OCI-LY7 (cell line): Measurements from ENCODE around the gene ELF2. TPM values are rescaled to one million over a fixed set of nuclear protein-coding genes. Genes with fewer than 3 reads are reported as not detected.
"Not testable (repeated sequence)": the region's sequence is repeated elsewhere in the genome, so short reads cannot be mapped to it uniquely, and the experiment has no call there.

Experiments used
- BruUV-seq: library from RNA; stranded (reverse); fragments of 400-500 nt; replicated peaks from 2 replicates; lab custom pipeline; 2021; lab: Mats Ljungman, UMichigan
- CTCF ChIA-PET: fragments of 300-600 bp; sonication (Branson Sonifier 250); formaldehyde crosslinking; loops from one replicate; lab custom pipeline; 2022; ENCODE audit warnings: antibody characterized with exemption; ENCODE audit not compliant: unreplicated experiment; lab: Charles Lee
- POLR2A ChIA-PET: fragments of 300-600 bp; sonication (Branson Sonifier 250); formaldehyde crosslinking; loops from one replicate; lab custom pipeline; 2022; ENCODE audit warnings: antibody characterized with exemption; lab: Charles Lee
- DNase-seq: peaks from one replicate; pipeline ENCODE4 v3.0.0-alpha.2; 2015; ENCODE audit warnings: low spot score
- H2AFZ ChIP-seq: fragments of 200-600 bp; sonication (generic), shearing (Covaris generic); 2 replicates; pipeline ENCODE4 v1.6.1; 2014; ENCODE audit warnings: mild to moderate bottlenecking, antibody characterized with exemption, low read length, moderate library complexity
- H3K27ac ChIP-seq: fragments of 200-600 bp; sonication (generic); 2 replicates; pipeline ENCODE4 v1.5.1; 2014; ENCODE audit warnings: mixed run types, low read depth, mild to moderate bottlenecking, moderate library complexity, low read length, inconsistent platforms; ENCODE audit not compliant: poor library complexity, severe bottlenecking
- H3K36me3 ChIP-seq: fragments of 200-600 bp; sonication (generic); 2 replicates; pipeline ENCODE4 v1.6.1; 2014; ENCODE audit warnings: mild to moderate bottlenecking, antibody characterized with exemption, low read length, moderate library complexity, mixed read lengths; ENCODE audit not compliant: insufficient read depth
- H3K4me1 ChIP-seq: fragments of 200-600 bp; sonication (generic); 2 replicates; pipeline ENCODE4 v1.5.1; 2014; ENCODE audit warnings: mild to moderate bottlenecking, low read length; ENCODE audit not compliant: insufficient read depth, poor library complexity, severe bottlenecking
- H3K4me2 ChIP-seq: fragments of 200-600 bp; sonication (generic); 2 replicates; pipeline ENCODE4 v1.6.1; 2014; ENCODE audit warnings: mild to moderate bottlenecking, low read length
- H3K4me3 ChIP-seq: fragments of 200-600 bp; sonication (generic); 2 replicates; pipeline ENCODE4 v1.5.1; 2014; ENCODE audit warnings: mild to moderate bottlenecking, low read depth, low read length; ENCODE audit not compliant: poor library complexity, severe bottlenecking
- H3K79me2 ChIP-seq: fragments of 200-600 bp; sonication (generic); 2 replicates; pipeline ENCODE4 v1.6.1; 2016; ENCODE audit warnings: low read depth, mild to moderate bottlenecking, low read length, moderate library complexity, mixed read lengths; ENCODE audit not compliant: insufficient read depth
- H3K9me2 ChIP-seq: fragments of 200-600 bp; sonication (generic); 2 replicates; pipeline ENCODE4 v1.6.1; 2016; ENCODE audit warnings: mild to moderate bottlenecking, low read length, mixed read lengths; ENCODE audit not compliant: insufficient read depth
- H3K9me3 ChIP-seq: fragments of 200-600 bp; sonication (generic); 2 replicates; pipeline ENCODE4 v1.6.1; 2014; ENCODE audit warnings: mild to moderate bottlenecking, mixed run types, low read length, mixed read lengths
- H4K20me1 ChIP-seq: fragments of 200-600 bp; sonication (generic); 2 replicates; pipeline ENCODE4 v1.6.1; 2014; ENCODE audit warnings: mild to moderate bottlenecking, antibody characterized with exemption, low read length, moderate library complexity, mixed read lengths; ENCODE audit not compliant: insufficient read depth
- EZH2phosphoT487 ChIP-seq: fragments of 200-600 bp; sonication (generic); IDR thresholded peaks from 2 replicates; pipeline ENCODE4 v1.6.1; 2018; ENCODE audit warnings: low read depth, borderline replicate concordance, mild to moderate bottlenecking, mixed run types, antibody characterized with exemption, low read length, moderate library complexity, mixed read lengths
- intact Hi-C: fragments of 100-400 bp; cut with micrococcal nuclease; formaldehyde crosslinking; loops from one replicate; pipeline ENCODE4 v1.10.0; 2022; ENCODE audit not compliant: unreplicated experiment
- total RNA-seq, 2 experiments: library from RNA; depleted of rRNA in 1 of 2; stranded (reverse); fragments of >200 nt in 1 of 2; shearing (Covaris generic) in 1 of 2; gene quantifications; 2 replicates each; pipeline ENCODE4 v1.2.3, GENCODE V29; 2014 to 2022
- TF ChIP-seq, protein P1 (sequence below): fragments of 200-600 bp; sonication (generic); conservative IDR thresholded peaks from 2 replicates; pipeline ENCODE4 v1.5.1; 2014; ENCODE audit warnings: mild to moderate bottlenecking, antibody characterized with exemption, low read length, moderate library complexity, mixed read lengths

Gene ELF2
- total RNA-seq, 2 experiments from 2014 or later = 49.6 to 57.0 TPM

DNA sequence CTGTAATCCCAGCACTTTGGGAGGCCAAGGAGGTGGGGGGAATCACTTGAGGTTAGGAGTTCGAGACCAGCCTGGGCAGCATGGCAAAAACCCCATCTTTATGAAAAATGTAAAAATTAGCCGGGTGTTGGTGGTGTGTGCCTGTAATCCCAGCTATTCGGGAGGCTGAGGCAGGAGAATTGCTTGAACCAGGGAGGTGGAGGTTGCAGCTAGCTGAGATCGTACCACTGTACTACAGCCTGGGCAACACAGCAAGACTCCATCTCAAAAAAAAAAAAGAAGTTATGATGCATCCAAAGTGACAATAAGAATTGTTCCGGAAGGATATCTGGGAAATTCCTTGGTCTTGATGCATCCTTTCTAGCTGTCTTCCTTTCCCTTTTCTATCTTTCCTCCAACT lies 154.2 kb downstream of the ELF2 start:
- H3K9me2 ChIP-seq = no peaks in the 10 kb centered on the region
- no peak for DNase-seq
- TF ChIP-seq, protein P1, sequence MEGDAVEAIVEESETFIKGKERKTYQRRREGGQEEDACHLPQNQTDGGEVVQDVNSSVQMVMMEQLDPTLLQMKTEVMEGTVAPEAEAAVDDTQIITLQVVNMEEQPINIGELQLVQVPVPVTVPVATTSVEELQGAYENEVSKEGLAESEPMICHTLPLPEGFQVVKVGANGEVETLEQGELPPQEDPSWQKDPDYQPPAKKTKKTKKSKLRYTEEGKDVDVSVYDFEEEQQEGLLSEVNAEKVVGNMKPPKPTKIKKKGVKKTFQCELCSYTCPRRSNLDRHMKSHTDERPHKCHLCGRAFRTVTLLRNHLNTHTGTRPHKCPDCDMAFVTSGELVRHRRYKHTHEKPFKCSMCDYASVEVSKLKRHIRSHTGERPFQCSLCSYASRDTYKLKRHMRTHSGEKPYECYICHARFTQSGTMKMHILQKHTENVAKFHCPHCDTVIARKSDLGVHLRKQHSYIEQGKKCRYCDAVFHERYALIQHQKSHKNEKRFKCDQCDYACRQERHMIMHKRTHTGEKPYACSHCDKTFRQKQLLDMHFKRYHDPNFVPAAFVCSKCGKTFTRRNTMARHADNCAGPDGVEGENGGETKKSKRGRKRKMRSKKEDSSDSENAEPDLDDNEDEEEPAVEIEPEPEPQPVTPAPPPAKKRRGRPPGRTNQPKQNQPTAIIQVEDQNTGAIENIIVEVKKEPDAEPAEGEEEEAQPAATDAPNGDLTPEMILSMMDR = no peak
- TF ChIP-seq EZH2phosphoT487 = no peak
- H3K9me3 ChIP-seq = no peaks in the 10 kb centered on the region
- H3K79me2 ChIP-seq = peaks cover 95% of the 10 kb centered on the region
- CTCF ChIA-PET = no interaction called here
- POLR2A ChIA-PET = interaction anchor here (0.6 kb wide), 2 partner anchors 27 to 60 kb away, joined by 3 to 4 read pairs; no protein-coding TSS in a partner anchor
- no TSS peak for BruUV-seq
- intact Hi-C loops = no loop called here
- no peak overlapping the region for H3K4me3 ChIP-seq
- peaks cover 58% of the 10 kb centered on the region for H3K36me3 ChIP-seq
- no peak overlapping the region for H3K27ac ChIP-seq
- no peak overlapping the region for H2AFZ ChIP-seq
- peaks cover 14% of the 10 kb centered on the region; the same call in 1 of the 2 replicates for H4K20me1 ChIP-seq
- H3K4me2 ChIP-seq = no peak overlapping the region
- peaks cover 21% of the 10 kb centered on the region for H3K4me1 ChIP-seq

DNA sequence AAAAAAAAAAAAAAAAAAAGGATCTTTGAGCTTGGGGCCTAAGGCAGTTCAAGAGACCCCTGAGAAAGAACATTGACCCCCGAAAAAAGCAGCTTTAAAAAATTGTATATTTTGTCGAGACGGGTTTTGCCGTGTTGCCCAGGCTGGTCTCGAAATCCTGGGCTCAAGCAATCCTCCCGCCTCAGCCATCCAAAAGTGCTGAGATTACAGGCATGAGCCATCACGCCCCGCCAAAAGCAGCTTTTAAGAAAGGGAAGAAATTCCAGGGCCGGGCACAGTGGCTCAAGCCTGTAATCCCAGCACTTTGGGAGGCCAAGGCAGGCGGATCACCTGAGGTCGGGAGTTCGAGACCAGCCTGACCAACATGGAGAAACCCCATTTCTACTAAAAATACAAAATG lies 155.9 kb downstream of the ELF2 start:
- CTCF ChIA-PET, H3K4me2 ChIP-seq, H3K27ac ChIP-seq, H3K4me3 ChIP-seq, H2AFZ ChIP-seq, DNase-seq, H3K9me3 ChIP-seq, BruUV-seq, intact Hi-C loops, H3K9me2 ChIP-seq: not testable (repeated sequence)
- peaks cover 13% of the 10 kb centered on the region; the same call in 1 of the 2 replicates for H4K20me1 ChIP-seq
- H3K36me3 ChIP-seq = peaks cover 57% of the 10 kb centered on the region
- peaks cover 98% of the 10 kb centered on the region for H3K79me2 ChIP-seq
- POLR2A ChIA-PET = interaction anchor here (0.5 to 1.8 kb wide), 7 partner anchors 12 to 810 kb away, joined by 3 to 4 read pairs (median 3); no protein-coding TSS in a partner anchor
- peaks cover 26% of the 10 kb centered on the region for H3K4me1 ChIP-seq

DNA sequence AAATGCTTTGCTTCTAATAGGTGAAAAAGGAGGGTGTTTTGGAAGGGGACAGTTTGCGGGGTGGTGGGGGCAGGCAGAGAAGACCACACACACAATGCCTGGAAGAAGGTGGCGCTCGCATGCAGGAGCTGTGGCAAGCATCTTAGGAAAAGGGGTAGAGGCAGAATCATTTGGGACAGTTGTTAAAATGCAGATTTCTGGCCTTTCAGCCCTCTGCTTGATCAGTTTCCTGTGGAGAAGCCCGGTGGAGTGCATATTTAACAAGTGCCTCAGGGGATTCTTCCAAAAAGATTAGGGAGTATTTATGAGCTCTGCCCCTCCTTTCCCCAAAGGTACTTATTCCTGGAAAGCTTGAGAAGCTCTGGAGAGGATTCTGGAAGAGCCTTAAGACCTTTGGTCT lies 156.6 kb downstream of the ELF2 start:
- H3K4me3 ChIP-seq = no peak overlapping the region
- peaks cover 13% of the 10 kb centered on the region; the same call in 1 of the 2 replicates for H4K20me1 ChIP-seq
- TF ChIP-seq EZH2phosphoT487 = no peak
- TF ChIP-seq, protein P1 = no peak
- DNase-seq = no peak
- H3K4me1 ChIP-seq = peaks cover 26% of the 10 kb centered on the region
- no peak overlapping the region for H2AFZ ChIP-seq
- BruUV-seq = no TSS peak
- intact Hi-C loops = no loop called here
- H3K9me3 ChIP-seq = no peaks in the 10 kb centered on the region
- peaks cover 57% of the 10 kb centered on the region for H3K36me3 ChIP-seq
- H3K9me2 ChIP-seq = no peaks in the 10 kb centered on the region
- ChIA-PET POLR2A (interaction anchor here (0.7 to 4.7 kb wide), 5 partner anchors 8 to 31 kb away, joined by 3 to 24 read pairs (median 4); no protein-coding TSS in a partner anchor), CTCF (no interaction called here)
- H3K27ac ChIP-seq = no peak overlapping the region
- no peak overlapping the region for H3K4me2 ChIP-seq
- H3K79me2 ChIP-seq = peaks cover 92% of the 10 kb centered on the region
